GM23338 (cell line): ENCODE data around the gene FASTK. TPM values are rescaled to one million over a fixed set of nuclear protein-coding genes. Genes with fewer than 3 reads are reported as not detected.

ENCODE experiments used
- ATAC-seq: fragments of 200-7000 bp; cut with Tn5 transposase; 3 replicates; pipeline ENCODE4 v1.9.1; 2020
- DNase-seq: peaks from one replicate; pipeline ENCODE4 v3.0.0-alpha.2; 2015; ENCODE audit warnings: low spot score
- H2AFZ ChIP-seq: fragments of 200-600 bp; sonication (generic); 2 replicates; pipeline ENCODE4 v1.8.0; 2016; ENCODE audit warnings: antibody characterized with exemption, mild to moderate bottlenecking, moderate library complexity
- H3F3A ChIP-seq: fragments of 200-600 bp; sonication (generic); replicated peaks from 2 replicates; pipeline ENCODE4 v1.8.0; 2017; ENCODE audit warnings: antibody characterized with exemption, mixed run types, low read depth
- H3K27ac ChIP-seq: fragments of 200-600 bp; sonication (generic); 2 replicates; pipeline ENCODE4 v1.6.1; 2016; ENCODE audit warnings: low read depth
- H3K27me3 ChIP-seq: fragments of 200-600 bp; sonication (generic); 2 replicates; pipeline ENCODE4 v1.8.0; 2016; ENCODE audit warnings: mild to moderate bottlenecking, mixed run types, moderate library complexity; ENCODE audit not compliant: insufficient read depth
- H3K36me3 ChIP-seq: fragments of 200-600 bp; sonication (generic); 2 replicates; pipeline ENCODE4 v1.8.0; 2016; ENCODE audit warnings: mild to moderate bottlenecking; ENCODE audit not compliant: insufficient read depth
- H3K4me1 ChIP-seq: fragments of 200-600 bp; sonication (generic); 2 replicates; pipeline ENCODE4 v1.8.0; 2016; ENCODE audit warnings: mild to moderate bottlenecking, moderate library complexity; ENCODE audit not compliant: insufficient read depth
- H3K4me2 ChIP-seq: fragments of 200-600 bp; sonication (generic); 2 replicates; pipeline ENCODE4 v1.7.1; 2017; ENCODE audit warnings: mixed run types
- H3K4me3 ChIP-seq: fragments of 200-600 bp; sonication (generic); 2 replicates; pipeline ENCODE4 v1.6.1; 2016; ENCODE audit warnings: mixed run types
- H3K79me2 ChIP-seq: fragments of 200-600 bp; sonication (generic); replicated peaks from 2 replicates; pipeline ENCODE4 v1.8.0; 2017; ENCODE audit warnings: mild to moderate bottlenecking; ENCODE audit not compliant: insufficient read depth
- H3K9me2 ChIP-seq: fragments of 200-600 bp; sonication (generic); 2 replicates; pipeline ENCODE4 v1.8.0; 2017; ENCODE audit not compliant: insufficient read depth
- H4K20me1 ChIP-seq: fragments of 200-600 bp; sonication (generic); replicated peaks from 2 replicates; pipeline ENCODE4 v1.8.0; 2017; ENCODE audit warnings: mild to moderate bottlenecking; ENCODE audit not compliant: insufficient read depth
- H3K27ac Mint-ChIP-seq: 2 replicates; pipeline ENCODE4 v1.8.0; 2020; ENCODE audit warnings: inconsistent platforms, mild to moderate bottlenecking, moderate library complexity, mixed read lengths
- H3K27me3 Mint-ChIP-seq: 3 replicates; pipeline ENCODE4 v1.8.0; 2022; ENCODE audit warnings: low read depth, mild to moderate bottlenecking, moderate library complexity, mixed read lengths, inconsistent platforms; ENCODE audit not compliant: insufficient read depth, poor library complexity
- H3K36me3 Mint-ChIP-seq: 3 replicates; pipeline ENCODE4 v1.8.0; 2021; ENCODE audit warnings: low read depth, mild to moderate bottlenecking, inconsistent platforms, moderate library complexity, mixed read lengths
- H3K4me1 Mint-ChIP-seq: 3 replicates; pipeline ENCODE4 v1.8.0; 2020; ENCODE audit warnings: mild to moderate bottlenecking, inconsistent platforms, mixed read lengths
- H3K4me3 Mint-ChIP-seq: 3 replicates; pipeline ENCODE4 v1.8.0; 2021; ENCODE audit warnings: moderate library complexity, mild to moderate bottlenecking, inconsistent platforms, mixed read lengths
- H3K9me3 Mint-ChIP-seq: 3 replicates; pipeline ENCODE4 v1.8.0; 2020; ENCODE audit warnings: moderate library complexity, mild to moderate bottlenecking, inconsistent platforms, mixed read lengths
- CREB1 ChIP-seq: fragments of 250-450 bp; sonication (Bioruptor Pico); IDR thresholded peaks from 2 replicates; pipeline ENCODE4 v1.5.0; 2020; ENCODE audit warnings: low read depth, mild to moderate bottlenecking, moderate library complexity
- EZH2 ChIP-seq: fragments of 200-600 bp; sonication (generic); IDR thresholded peaks from one replicate; pipeline ENCODE4 v1.8.0; 2017; ENCODE audit warnings: antibody characterized with exemption, mild to moderate bottlenecking, low read depth; ENCODE audit not compliant: unreplicated experiment
- EZH2phosphoT487 ChIP-seq: fragments of 200-600 bp; sonication (generic); IDR thresholded peaks from one replicate; pipeline ENCODE4 v1.8.1; 2018; ENCODE audit warnings: antibody characterized with exemption; ENCODE audit not compliant: unreplicated experiment
- JUNB ChIP-seq: IDR thresholded peaks from one replicate; pipeline ENCODE4 v1.6.1; 2016; ENCODE audit warnings: antibody characterized with exemption; ENCODE audit not compliant: unreplicated experiment
- NANOG ChIP-seq: IDR thresholded peaks from 2 replicates; pipeline ENCODE4 v1.6.1; 2016; ENCODE audit warnings: antibody characterized with exemption, borderline replicate concordance
- POLR2AphosphoS5 ChIP-seq: IDR thresholded peaks from 2 replicates; pipeline ENCODE4 v1.6.1; 2016; ENCODE audit warnings: antibody characterized with exemption, low read depth
- STAT1 ChIP-seq: IDR thresholded peaks from one replicate; pipeline ENCODE4 v1.6.1; 2016; ENCODE audit warnings: antibody characterized with exemption; ENCODE audit not compliant: unreplicated experiment
- ZNF114 ChIP-seq: fragments of 250-450 bp; sonication (Bioruptor Pico); IDR thresholded peaks from 2 replicates; pipeline ENCODE4 v1.5.0; 2020; ENCODE audit warnings: mild to moderate bottlenecking, moderate library complexity
- ZNF331 ChIP-seq: fragments of 250-450 bp; sonication (Bioruptor Pico); IDR thresholded peaks from 2 replicates; pipeline ENCODE4 v1.5.0; 2020; ENCODE audit warnings: low read depth, mild to moderate bottlenecking, moderate library complexity
- polyA plus RNA-seq: library from polyadenylated mRNA; unstranded; fragments of >200 nt; fragmentation: Nextera tagmentation; extraction: Ambion mirVana; gene quantifications from 2 replicates; pipeline ENCODE4 v1.2.1, GENCODE V29; 2016
- total RNA-seq: library from RNA; depleted of rRNA; stranded (reverse); fragments of >200 nt; shearing (Covaris generic); gene quantifications from 2 replicates; pipeline ENCODE4 v1.2.3, GENCODE V29; 2014
- TF ChIP-seq, protein P1 (sequence below): IDR thresholded peaks from 2 replicates; pipeline ENCODE4 v1.6.1; 2016; ENCODE audit warnings: antibody characterized with exemption
- TF ChIP-seq, protein P2 (sequence below), 2 experiments: fragments of 200-600 bp in 1 of 2; sonication (generic) in 1 of 2; conservative IDR thresholded peaks; 2 replicates each; pipeline versions ENCODE4 v1.5.1 to v1.6.1; 2016 to 2017; ENCODE audit warnings: antibody characterized with exemption in 2 of 2, low read depth in 2 of 2, mild to moderate bottlenecking in 2 of 2, moderate library complexity in 1 of 2
- TF ChIP-seq, protein P3 (sequence below): IDR thresholded peaks from one replicate; pipeline ENCODE4 v1.6.1; 2018; ENCODE audit warnings: antibody characterized with exemption; ENCODE audit not compliant: unreplicated experiment

The FASTK gene
- total and polyA plus RNA-seq, 2 experiments from 2014 or later: 37.4 to 57.4 TPM

DNA sequence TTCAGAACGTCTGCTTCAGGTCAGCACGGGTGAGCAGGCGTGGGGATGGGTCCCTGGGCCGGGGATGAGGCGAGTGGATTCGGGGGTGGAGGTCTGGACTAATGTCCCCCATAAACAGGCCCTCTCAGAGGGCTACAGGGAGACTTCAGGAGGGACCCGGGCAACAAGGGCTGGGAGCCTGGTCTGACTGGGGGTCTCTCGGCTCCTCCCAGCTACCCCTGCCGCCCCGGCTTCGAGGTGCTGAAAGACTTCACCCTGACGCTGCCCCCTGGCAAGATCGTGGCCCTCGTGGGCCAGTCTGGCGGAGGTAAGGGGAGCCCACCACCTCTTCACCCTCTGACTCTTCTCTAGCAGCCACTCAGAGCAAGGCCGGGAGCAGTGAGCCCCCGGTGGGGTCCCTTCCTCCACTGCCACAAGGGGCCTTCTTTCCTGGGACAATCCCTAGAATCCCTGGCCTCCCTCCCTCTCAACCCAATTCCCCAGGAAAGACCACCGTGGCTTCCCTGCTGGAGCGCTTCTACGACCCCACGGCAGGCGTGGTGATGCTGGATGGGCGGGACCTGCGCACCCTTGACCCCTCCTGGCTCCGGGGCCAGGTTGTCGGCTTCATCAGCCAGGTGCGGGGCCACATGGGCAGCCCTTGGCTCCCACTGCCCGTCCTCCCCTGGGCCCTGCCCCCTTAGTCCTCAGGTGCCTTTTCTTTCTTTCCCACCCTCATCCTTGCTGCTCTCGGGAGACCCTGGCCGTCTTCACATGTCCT is 39.8 kb downstream of the FASTK start (continued):
- TF ChIP-seq, protein P1, sequence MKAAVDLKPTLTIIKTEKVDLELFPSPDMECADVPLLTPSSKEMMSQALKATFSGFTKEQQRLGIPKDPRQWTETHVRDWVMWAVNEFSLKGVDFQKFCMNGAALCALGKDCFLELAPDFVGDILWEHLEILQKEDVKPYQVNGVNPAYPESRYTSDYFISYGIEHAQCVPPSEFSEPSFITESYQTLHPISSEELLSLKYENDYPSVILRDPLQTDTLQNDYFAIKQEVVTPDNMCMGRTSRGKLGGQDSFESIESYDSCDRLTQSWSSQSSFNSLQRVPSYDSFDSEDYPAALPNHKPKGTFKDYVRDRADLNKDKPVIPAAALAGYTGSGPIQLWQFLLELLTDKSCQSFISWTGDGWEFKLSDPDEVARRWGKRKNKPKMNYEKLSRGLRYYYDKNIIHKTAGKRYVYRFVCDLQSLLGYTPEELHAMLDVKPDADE: no peak
- TF ChIP-seq, protein P2, sequence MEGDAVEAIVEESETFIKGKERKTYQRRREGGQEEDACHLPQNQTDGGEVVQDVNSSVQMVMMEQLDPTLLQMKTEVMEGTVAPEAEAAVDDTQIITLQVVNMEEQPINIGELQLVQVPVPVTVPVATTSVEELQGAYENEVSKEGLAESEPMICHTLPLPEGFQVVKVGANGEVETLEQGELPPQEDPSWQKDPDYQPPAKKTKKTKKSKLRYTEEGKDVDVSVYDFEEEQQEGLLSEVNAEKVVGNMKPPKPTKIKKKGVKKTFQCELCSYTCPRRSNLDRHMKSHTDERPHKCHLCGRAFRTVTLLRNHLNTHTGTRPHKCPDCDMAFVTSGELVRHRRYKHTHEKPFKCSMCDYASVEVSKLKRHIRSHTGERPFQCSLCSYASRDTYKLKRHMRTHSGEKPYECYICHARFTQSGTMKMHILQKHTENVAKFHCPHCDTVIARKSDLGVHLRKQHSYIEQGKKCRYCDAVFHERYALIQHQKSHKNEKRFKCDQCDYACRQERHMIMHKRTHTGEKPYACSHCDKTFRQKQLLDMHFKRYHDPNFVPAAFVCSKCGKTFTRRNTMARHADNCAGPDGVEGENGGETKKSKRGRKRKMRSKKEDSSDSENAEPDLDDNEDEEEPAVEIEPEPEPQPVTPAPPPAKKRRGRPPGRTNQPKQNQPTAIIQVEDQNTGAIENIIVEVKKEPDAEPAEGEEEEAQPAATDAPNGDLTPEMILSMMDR (conservative IDR thresholded peaks at IDR 0.05; ENCODE audit: low read depth in 2 of 2): no peak

DNA sequence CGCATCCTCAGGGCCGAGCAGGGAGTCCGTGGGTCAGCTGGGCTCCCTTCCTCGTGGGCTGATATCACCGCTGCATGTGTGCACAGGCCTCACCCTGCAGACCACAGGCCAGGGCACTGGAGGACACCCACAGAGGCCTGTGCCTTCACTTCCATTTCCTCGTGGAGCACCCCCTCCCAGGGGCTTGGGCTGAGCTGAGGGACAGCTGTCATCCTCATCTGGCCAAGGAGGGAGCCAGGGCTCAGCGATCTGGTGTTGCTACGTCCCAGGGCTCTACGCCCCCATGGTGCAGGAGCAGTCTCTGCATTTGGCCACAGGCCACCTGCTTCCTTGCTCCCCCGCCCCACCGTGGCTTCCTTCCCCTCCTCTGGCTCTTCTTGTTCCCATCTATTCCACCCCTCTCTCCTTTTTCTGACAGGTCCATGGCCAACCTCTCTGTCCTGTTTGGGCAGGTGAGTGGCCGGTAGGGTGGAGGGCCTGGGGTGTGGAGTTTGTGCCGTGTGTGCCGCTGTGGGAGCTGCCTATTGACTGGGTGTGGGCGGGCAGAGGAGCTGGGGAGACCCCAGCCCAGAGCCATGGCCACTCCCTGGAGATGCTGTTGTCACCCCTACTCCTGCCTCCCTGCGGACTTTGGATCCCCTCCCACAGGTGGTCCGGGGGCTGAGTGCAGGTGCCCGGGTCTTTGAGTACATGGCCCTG is 40.6 kb downstream of the FASTK start:
- H3K4me1 ChIP-seq: no peaks in the 10 kb centered on the region
- H3F3A ChIP-seq: no peaks in the 10 kb centered on the region
- H3K36me3 ChIP-seq: no peaks in the 10 kb centered on the region
- no peaks in the 10 kb centered on the region for H3K9me2 ChIP-seq
- no peak overlapping the region for H3K27ac ChIP-seq
- H3K79me2 ChIP-seq: no peaks in the 10 kb centered on the region
- Mint-ChIP-seq H3K27ac (no peak overlapping the region), H3K9me3 (no peaks in the 10 kb centered on the region), H3K4me3 (no peak overlapping the region), H3K27me3 (peaks cover 15% of the 10 kb centered on the region), H3K36me3 (peaks cover 6% of the 10 kb centered on the region; the same call in 1 of the 3 replicates), H3K4me1 (peaks cover 2% of the 10 kb centered on the region; the same call in 1 of the 3 replicates)
- DNase-seq (no peak), ATAC-seq (peak; percentile 44)
- H2AFZ ChIP-seq: no peak overlapping the region
- no peaks in the 10 kb centered on the region for H3K27me3 ChIP-seq
- no peaks in the 10 kb centered on the region for H4K20me1 ChIP-seq
- no peak overlapping the region for H3K4me3 ChIP-seq
- H3K4me2 ChIP-seq: no peak overlapping the region
- TF ChIP-seq EZH2phosphoT487: no peak
- TF ChIP-seq, protein P2 (conservative IDR thresholded peaks at IDR 0.05; ENCODE audit: low read depth in 2 of 2): no peak
- TF ChIP-seq, protein P1: no peak
- TF ChIP-seq POLR2AphosphoS5: no peak
- TF ChIP-seq ZNF331 (CRISPR knock-in tag): no peak
- no peak for TF ChIP-seq ZNF114 (CRISPR knock-in tag)
- TF ChIP-seq STAT1: no peak
- no peak for TF ChIP-seq EZH2
- no peak for TF ChIP-seq NANOG
- no peak for TF ChIP-seq CREB1 (CRISPR knock-in tag)
- TF ChIP-seq JUNB: no peak
- TF ChIP-seq, protein P3, sequence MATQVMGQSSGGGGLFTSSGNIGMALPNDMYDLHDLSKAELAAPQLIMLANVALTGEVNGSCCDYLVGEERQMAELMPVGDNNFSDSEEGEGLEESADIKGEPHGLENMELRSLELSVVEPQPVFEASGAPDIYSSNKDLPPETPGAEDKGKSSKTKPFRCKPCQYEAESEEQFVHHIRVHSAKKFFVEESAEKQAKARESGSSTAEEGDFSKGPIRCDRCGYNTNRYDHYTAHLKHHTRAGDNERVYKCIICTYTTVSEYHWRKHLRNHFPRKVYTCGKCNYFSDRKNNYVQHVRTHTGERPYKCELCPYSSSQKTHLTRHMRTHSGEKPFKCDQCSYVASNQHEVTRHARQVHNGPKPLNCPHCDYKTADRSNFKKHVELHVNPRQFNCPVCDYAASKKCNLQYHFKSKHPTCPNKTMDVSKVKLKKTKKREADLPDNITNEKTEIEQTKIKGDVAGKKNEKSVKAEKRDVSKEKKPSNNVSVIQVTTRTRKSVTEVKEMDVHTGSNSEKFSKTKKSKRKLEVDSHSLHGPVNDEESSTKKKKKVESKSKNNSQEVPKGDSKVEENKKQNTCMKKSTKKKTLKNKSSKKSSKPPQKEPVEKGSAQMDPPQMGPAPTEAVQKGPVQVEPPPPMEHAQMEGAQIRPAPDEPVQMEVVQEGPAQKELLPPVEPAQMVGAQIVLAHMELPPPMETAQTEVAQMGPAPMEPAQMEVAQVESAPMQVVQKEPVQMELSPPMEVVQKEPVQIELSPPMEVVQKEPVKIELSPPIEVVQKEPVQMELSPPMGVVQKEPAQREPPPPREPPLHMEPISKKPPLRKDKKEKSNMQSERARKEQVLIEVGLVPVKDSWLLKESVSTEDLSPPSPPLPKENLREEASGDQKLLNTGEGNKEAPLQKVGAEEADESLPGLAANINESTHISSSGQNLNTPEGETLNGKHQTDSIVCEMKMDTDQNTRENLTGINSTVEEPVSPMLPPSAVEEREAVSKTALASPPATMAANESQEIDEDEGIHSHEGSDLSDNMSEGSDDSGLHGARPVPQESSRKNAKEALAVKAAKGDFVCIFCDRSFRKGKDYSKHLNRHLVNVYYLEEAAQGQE: no peak
